Caco-2 (cell line): ENCODE results near the gene TMEM63B. TPM values are rescaled to one million over a fixed set of nuclear protein-coding genes. Genes with fewer than 3 reads are reported as not detected.

Experiments
- BruUV-seq: library from RNA; stranded (reverse); fragments of 400-500 nt; replicated peaks from 2 replicates; lab custom pipeline; 2021; lab: Mats Ljungman, UMichigan
- CTCF ChIA-PET: fragments of 300-600 bp; sonication (Branson Sonifier 250); formaldehyde crosslinking; loops from one replicate; lab custom pipeline; 2022; ENCODE audit warnings: antibody characterized with exemption; lab: Charles Lee
- POLR2A ChIA-PET: fragments of 300-600 bp; sonication (Branson Sonifier 250); formaldehyde crosslinking; loops from one replicate; lab custom pipeline; 2022; ENCODE audit warnings: antibody characterized with exemption; lab: Charles Lee
- DNase-seq, 2 experiments: peaks; one replicate each; pipeline versions ENCODE4 v3.0.0 to v3.0.0-alpha.2; 2020 to 2022
- H3K27me3 ChIP-seq: replicated peaks from 2 replicates; pipeline ENCODE4 v1.6.0; 2011; ENCODE audit warnings: low read length; ENCODE audit not compliant: control insufficient read depth, insufficient read depth
- H3K36me3 ChIP-seq: 2 replicates; pipeline ENCODE4 v1.5.1; 2011; ENCODE audit warnings: low read length; ENCODE audit not compliant: control insufficient read depth, insufficient read depth
- H3K4me1 ChIP-seq: fragments of 250-450 bp; sonication (Bioruptor Pico); 2 replicates; pipeline ENCODE4 v1.5.1; 2020; ENCODE audit warnings: mild to moderate bottlenecking
- H3K4me3 ChIP-seq: 2 replicates; pipeline ENCODE4 v1.5.1; 2011; ENCODE audit warnings: low read depth, mild to moderate bottlenecking, control low read depth, low read length
- H3K9me3 ChIP-seq: fragments of 250-450 bp; sonication (Bioruptor Pico); 2 replicates; pipeline ENCODE4 v1.5.1; 2020; ENCODE audit warnings: mild to moderate bottlenecking, moderate library complexity
- H3K27ac Mint-ChIP-seq: one replicate; pipeline ENCODE4 v1.8.0; 2022; ENCODE audit warnings: mixed read lengths; ENCODE audit not compliant: unreplicated experiment
- H3K27me3 Mint-ChIP-seq: one replicate; pipeline ENCODE4 v1.8.0; 2022; ENCODE audit warnings: mixed read lengths; ENCODE audit not compliant: insufficient read depth, unreplicated experiment
- H3K36me3 Mint-ChIP-seq: one replicate; pipeline ENCODE4 v1.8.0; 2022; ENCODE audit warnings: mild to moderate bottlenecking, mixed read lengths; ENCODE audit not compliant: insufficient read depth, unreplicated experiment
- H3K4me1 Mint-ChIP-seq: one replicate; pipeline ENCODE4 v1.8.0; 2022; ENCODE audit warnings: low read depth, mixed read lengths; ENCODE audit not compliant: unreplicated experiment
- H3K4me3 Mint-ChIP-seq: one replicate; pipeline ENCODE4 v1.8.0; 2022; ENCODE audit warnings: mild to moderate bottlenecking, moderate library complexity, mixed read lengths; ENCODE audit not compliant: unreplicated experiment
- H3K9me3 Mint-ChIP-seq: one replicate; pipeline ENCODE4 v1.8.0; 2022; ENCODE audit warnings: mixed read lengths; ENCODE audit not compliant: unreplicated experiment
- intact Hi-C: fragments of 100-400 bp; cut with micrococcal nuclease; formaldehyde crosslinking; loops from one replicate; pipeline ENCODE4 v1.10.0; 2022; ENCODE audit not compliant: unreplicated experiment
- total RNA-seq: library from RNA; stranded (reverse); gene quantifications from 2 replicates; pipeline ENCODE4 v1.2.3, GENCODE V29; 2022
- TF ChIP-seq, protein P1 (sequence below), 2 experiments: fragments of 200-600 bp in 1 of 2; IDR thresholded peaks; 1 replicate in 1 of 2; 2 replicates in 1 of 2; pipeline versions ENCODE4 v1.5.1 to v1.8.0; 2011 to 2022; ENCODE audit warnings: antibody characterized with exemption in 1 of 2, control low read depth in 1 of 2, inconsistent platforms in 1 of 2, low read depth in 1 of 2, low read length in 1 of 2, mild to moderate bottlenecking in 1 of 2, moderate library complexity in 1 of 2; ENCODE audit not compliant: insufficient read depth in 1 of 2, severe bottlenecking in 1 of 2, unreplicated experiment in 1 of 2

Gene TMEM63B
- total RNA-seq, 1 experiment from 2014 or later = 28.2 TPM

DNA sequence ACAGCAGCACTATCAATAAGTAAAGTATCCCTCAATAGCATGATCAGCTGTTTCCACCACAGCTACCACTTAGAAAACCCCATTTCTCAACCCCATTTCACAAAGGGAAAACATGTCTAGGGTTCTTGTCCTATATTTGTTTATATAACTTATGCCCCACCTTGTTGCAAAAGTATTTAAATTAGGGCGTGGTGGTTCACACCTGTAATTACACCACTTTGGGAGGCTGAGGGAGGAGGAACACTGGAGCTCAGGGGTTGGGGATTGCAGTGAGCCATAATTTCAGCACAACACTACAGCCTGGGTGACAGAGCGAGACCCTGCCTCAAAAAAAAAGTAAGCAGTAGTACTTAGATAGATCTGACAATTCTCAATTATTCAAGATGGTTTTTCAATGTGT is 3.8 kb upstream of the TMEM63B start:
- no peaks in the 10 kb centered on the region; the same call in 1 of the 2 replicates for H3K36me3 ChIP-seq
- ChIA-PET CTCF (no interaction called here), POLR2A (no interaction called here)
- no TSS peak for BruUV-seq
- no peaks in the 10 kb centered on the region for H3K9me3 ChIP-seq
- H3K4me1 ChIP-seq = peaks cover 22% of the 10 kb centered on the region
- no peak overlapping the region for H3K4me3 Mint-ChIP-seq
- TF ChIP-seq, protein P1, sequence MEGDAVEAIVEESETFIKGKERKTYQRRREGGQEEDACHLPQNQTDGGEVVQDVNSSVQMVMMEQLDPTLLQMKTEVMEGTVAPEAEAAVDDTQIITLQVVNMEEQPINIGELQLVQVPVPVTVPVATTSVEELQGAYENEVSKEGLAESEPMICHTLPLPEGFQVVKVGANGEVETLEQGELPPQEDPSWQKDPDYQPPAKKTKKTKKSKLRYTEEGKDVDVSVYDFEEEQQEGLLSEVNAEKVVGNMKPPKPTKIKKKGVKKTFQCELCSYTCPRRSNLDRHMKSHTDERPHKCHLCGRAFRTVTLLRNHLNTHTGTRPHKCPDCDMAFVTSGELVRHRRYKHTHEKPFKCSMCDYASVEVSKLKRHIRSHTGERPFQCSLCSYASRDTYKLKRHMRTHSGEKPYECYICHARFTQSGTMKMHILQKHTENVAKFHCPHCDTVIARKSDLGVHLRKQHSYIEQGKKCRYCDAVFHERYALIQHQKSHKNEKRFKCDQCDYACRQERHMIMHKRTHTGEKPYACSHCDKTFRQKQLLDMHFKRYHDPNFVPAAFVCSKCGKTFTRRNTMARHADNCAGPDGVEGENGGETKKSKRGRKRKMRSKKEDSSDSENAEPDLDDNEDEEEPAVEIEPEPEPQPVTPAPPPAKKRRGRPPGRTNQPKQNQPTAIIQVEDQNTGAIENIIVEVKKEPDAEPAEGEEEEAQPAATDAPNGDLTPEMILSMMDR (IDR thresholded peaks at IDR 0.05; ENCODE audit: insufficient read depth in 1 of 2, low read depth in 1 of 2, low read length in 1 of 2, severe bottlenecking in 1 of 2, unreplicated experiment in 1 of 2) = no peak
- no peaks in the 10 kb centered on the region for H3K27me3 ChIP-seq
- H3K27me3 Mint-ChIP-seq = no peaks in the 10 kb centered on the region
- H3K27ac Mint-ChIP-seq = no peak overlapping the region
- no peak overlapping the region for H3K4me3 ChIP-seq
- peaks cover 29% of the 10 kb centered on the region for H3K4me1 Mint-ChIP-seq
- no peak for DNase-seq
- H3K9me3 Mint-ChIP-seq = no peaks in the 10 kb centered on the region
- peaks cover 39% of the 10 kb centered on the region for H3K36me3 Mint-ChIP-seq
- intact Hi-C loops = no loop called here

DNA sequence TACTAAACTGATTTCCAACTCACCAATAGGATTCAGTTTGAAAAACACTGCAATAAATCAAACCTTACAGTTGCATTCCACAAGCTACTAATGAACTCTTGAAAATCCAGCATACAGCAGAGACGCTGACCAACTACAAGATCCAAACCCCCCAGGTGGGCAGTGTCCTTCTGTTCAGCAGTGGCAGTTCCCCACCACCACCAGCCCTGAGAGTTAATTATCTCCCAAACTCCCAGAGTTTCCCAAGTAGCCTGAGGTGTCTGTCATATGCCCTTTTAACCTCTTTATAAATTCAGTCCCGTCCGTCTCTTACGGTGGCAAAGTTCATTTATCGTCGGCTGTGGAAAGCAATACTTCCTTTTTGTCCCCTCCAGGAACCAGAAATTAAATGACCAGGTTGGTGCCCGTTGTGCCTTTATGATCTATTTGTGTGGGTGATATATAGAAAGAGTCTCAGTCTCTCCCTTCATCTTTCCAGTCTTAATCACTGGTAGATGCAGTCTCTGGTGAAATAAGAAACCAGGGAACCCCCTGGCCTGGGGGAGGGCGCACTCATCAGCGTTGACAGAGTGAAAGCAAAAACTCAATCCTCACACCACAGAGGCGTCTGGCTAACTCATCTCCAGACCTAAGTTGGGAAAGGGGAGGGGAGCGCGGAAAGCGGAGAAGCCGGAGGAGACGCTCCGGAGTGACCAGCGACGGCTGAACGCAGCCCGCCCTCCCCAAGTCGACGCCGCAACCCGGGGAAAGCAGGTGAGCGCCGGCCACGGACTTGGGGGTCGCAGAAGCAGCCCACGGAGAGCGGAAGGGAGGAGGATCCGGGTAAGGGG is 819 bp upstream of the TMEM63B start:
- Mint-ChIP-seq H3K27ac (peak overlapping the region; percentile 80), H3K27me3 (no peaks in the 10 kb centered on the region), H3K9me3 (no peaks in the 10 kb centered on the region), H3K4me1 (peaks cover 29% of the 10 kb centered on the region), H3K4me3 (peak overlapping the region; percentile 94), H3K36me3 (peaks cover 33% of the 10 kb centered on the region)
- ChIA-PET POLR2A (interaction anchor here (1.0 kb wide), 3 partner anchors 30 to 120 kb away, joined by 3 read pairs; partner anchors contain the start of gene HSP90AB1), CTCF (interaction anchor here (0.6 to 1.0 kb wide), 2 partner anchors 15 to 28 kb away, joined by 3 to 7 read pairs; no protein-coding TSS in a partner anchor)
- Histone ChIP-seq H3K27me3 (no peaks in the 10 kb centered on the region), H3K4me1 (peaks cover 18% of the 10 kb centered on the region; the same call in 1 of the 2 replicates), H3K36me3 (no peaks in the 10 kb centered on the region; the same call in 1 of the 2 replicates), H3K9me3 (no peaks in the 10 kb centered on the region), H3K4me3 (peak overlapping the region; percentile 77)
- intact Hi-C loops = loop anchor here (1.0 kb wide), 2 partner anchors 14 to 26 kb away; no protein-coding TSS in a partner anchor
- DNase-seq = peak; percentile 42 to 50
- BruUV-seq = TSS peak; percentile 33
- TF ChIP-seq, protein P1 (IDR thresholded peaks at IDR 0.05; ENCODE audit: insufficient read depth in 1 of 2, low read depth in 1 of 2, low read length in 1 of 2, severe bottlenecking in 1 of 2, unreplicated experiment in 1 of 2) = no peak
